Cardiac muscle cell (in vitro differentiated cells and primary cell): Measurements from ENCODE around the gene MRPL33. TPM values are rescaled to one million over a fixed set of nuclear protein-coding genes. Genes with fewer than 3 reads are reported as not detected.

Source experiments
- DNase-seq, 2 donors: peaks; one replicate each; pipeline versions ENCODE4 v3.0.0 to v3.0.0-alpha.2; 2010 to 2017; ENCODE audit warnings: low read depth in 1 of 2, low spot score in 1 of 2
- H3K27ac ChIP-seq: fragments of 200-600 bp; sonication (generic); 2 replicates; pipeline ENCODE4 v1.5.1; 2016
- H3K27me3 ChIP-seq: fragments of 200-600 bp; sonication (generic); 2 replicates; pipeline ENCODE4 v1.6.0; 2016; ENCODE audit warnings: control low read depth
- H3K36me3 ChIP-seq: fragments of 200-600 bp; sonication (generic); 2 replicates; pipeline ENCODE4 v1.5.1; 2016; ENCODE audit warnings: control low read depth
- H3K4me1 ChIP-seq: fragments of 200-600 bp; sonication (generic); 2 replicates; pipeline ENCODE4 v1.8.1; 2017; ENCODE audit warnings: low read depth, mild to moderate bottlenecking, mixed run types
- H3K4me3 ChIP-seq: fragments of 200-600 bp; sonication (generic); 2 replicates; pipeline ENCODE4 v1.5.1; 2016; ENCODE audit warnings: mild to moderate bottlenecking
- H3K9me3 ChIP-seq: fragments of 200-600 bp; sonication (generic); 2 replicates; pipeline ENCODE4 v1.5.1; 2017; ENCODE audit warnings: low read depth, mild to moderate bottlenecking, control low read depth
- polyA plus RNA-seq: library from polyadenylated mRNA; unstranded; fragments of >200 nt; fragmentation: Nextera tagmentation; extraction: Ambion mirVana; gene quantifications from 2 replicates; pipeline ENCODE4 v1.2.1, GENCODE V29; 2016
- total RNA-seq: library from RNA; depleted of rRNA; stranded (reverse); fragments of >200 nt; gene quantifications from 2 replicates; pipeline ENCODE4 v1.2.3, GENCODE V29; 2016
- TF ChIP-seq, protein P1 (sequence below): IDR thresholded peaks from 2 replicates; pipeline ENCODE4 v1.5.1; 2012; ENCODE audit warnings: low read depth, mild to moderate bottlenecking, low read length

Gene MRPL33
- total and polyA plus RNA-seq, 2 experiments from 2014 or later, result 46.6 to 271 TPM

GRCh38 chr2:27808418-27808817 lies 36.9 kb downstream of the MRPL33 start:
- Histone ChIP-seq H3K9me3 (no peaks in the 10 kb centered on the region), H3K27ac (no peak overlapping the region), H3K36me3 (no peaks in the 10 kb centered on the region), H3K27me3 (no peaks in the 10 kb centered on the region), H3K4me3 (no peak overlapping the region), H3K4me1 (no peaks in the 10 kb centered on the region)
- DNase-seq, result no peak
- TF ChIP-seq, protein P1, sequence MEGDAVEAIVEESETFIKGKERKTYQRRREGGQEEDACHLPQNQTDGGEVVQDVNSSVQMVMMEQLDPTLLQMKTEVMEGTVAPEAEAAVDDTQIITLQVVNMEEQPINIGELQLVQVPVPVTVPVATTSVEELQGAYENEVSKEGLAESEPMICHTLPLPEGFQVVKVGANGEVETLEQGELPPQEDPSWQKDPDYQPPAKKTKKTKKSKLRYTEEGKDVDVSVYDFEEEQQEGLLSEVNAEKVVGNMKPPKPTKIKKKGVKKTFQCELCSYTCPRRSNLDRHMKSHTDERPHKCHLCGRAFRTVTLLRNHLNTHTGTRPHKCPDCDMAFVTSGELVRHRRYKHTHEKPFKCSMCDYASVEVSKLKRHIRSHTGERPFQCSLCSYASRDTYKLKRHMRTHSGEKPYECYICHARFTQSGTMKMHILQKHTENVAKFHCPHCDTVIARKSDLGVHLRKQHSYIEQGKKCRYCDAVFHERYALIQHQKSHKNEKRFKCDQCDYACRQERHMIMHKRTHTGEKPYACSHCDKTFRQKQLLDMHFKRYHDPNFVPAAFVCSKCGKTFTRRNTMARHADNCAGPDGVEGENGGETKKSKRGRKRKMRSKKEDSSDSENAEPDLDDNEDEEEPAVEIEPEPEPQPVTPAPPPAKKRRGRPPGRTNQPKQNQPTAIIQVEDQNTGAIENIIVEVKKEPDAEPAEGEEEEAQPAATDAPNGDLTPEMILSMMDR, result no peak

DNA sequence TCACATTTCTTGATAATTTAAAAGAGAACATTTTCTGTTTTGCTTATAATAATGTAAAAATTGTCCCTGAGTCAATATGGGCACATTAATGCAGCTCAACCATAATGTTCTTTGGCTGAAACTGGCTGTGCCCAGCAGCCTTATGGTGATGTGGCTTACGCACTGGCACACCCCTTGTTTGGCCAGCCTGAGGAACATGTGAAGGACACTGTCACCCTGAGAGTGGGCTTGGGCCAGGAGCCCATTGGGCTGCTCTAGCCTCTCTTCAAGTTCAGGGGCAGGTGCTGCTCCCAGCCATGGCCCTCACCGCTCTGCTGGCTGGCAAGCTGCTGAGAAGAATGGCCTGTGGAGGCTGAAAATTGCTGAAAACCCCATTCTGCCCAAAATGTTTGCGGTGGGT lies 37.5 kb downstream of the MRPL33 start:
- Histone ChIP-seq H3K9me3 (no peaks in the 10 kb centered on the region), H3K27me3 (no peaks in the 10 kb centered on the region), H3K36me3 (no peaks in the 10 kb centered on the region), H3K27ac (no peak overlapping the region), H3K4me3 (no peak overlapping the region), H3K4me1 (no peaks in the 10 kb centered on the region)
- TF ChIP-seq, protein P1, result no peak
- no peak for DNase-seq

DNA sequence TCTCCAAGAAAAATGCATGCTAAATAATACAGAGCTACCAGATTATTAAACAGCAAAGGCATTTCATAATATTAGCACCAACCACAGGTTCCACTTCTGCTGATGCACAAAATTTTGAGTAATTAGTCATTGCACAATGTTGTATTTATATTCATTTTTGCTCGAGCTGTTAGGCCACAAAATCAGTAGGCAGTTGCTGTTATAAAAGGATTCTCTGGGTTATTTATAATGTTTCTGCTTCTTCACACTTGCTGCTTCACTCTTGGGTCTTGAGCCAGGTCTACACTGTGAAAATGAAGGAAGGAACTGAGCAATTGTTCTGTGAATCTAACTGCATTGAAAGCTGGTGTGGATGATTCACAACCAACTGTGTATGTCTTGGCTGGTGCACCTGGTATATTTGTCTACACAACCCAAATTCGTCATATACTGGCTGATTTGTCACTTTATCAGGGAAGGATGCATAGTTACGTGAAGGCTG lies 38.3 kb downstream of the MRPL33 start:
- Histone ChIP-seq H3K4me3 (no peak overlapping the region), H3K4me1 (no peaks in the 10 kb centered on the region), H3K9me3 (no peaks in the 10 kb centered on the region), H3K36me3 (no peaks in the 10 kb centered on the region), H3K27ac (no peak overlapping the region), H3K27me3 (no peaks in the 10 kb centered on the region)
- TF ChIP-seq, protein P1, result no peak
- peak in 1 of 2 donors; percentile 65 for DNase-seq

GRCh38 chr2:27810455-27810854 lies 38.9 kb downstream of the MRPL33 start:
- no peaks in the 10 kb centered on the region for H3K9me3 ChIP-seq
- no peak for DNase-seq
- no peak overlapping the region for H3K4me3 ChIP-seq
- H3K27me3 ChIP-seq, result no peaks in the 10 kb centered on the region
- no peaks in the 10 kb centered on the region for H3K4me1 ChIP-seq
- TF ChIP-seq, protein P1, result no peak
- no peaks in the 10 kb centered on the region for H3K36me3 ChIP-seq
- H3K27ac ChIP-seq, result no peak overlapping the region

DNA sequence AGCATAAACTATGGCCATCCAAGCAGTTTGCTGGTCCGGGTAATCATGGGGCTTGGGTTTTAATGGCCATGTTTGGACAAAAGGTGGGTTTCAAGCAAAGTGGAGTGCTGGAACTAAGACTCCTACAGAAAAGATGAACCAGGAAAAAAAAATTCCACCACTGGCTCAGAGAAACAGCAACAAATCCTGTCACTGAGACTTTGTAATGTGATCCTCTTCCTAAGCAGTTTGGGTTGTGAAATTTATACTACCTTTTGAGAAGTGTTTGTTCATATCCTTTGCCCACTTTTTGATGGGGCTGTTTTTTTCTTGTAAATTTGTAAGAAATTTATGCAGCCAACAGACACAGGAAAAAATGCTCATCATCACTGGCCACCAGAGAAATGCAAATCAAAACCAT lies 40.2 kb downstream of the MRPL33 start:
- Histone ChIP-seq H3K4me1 (no peaks in the 10 kb centered on the region), H3K27ac (no peak overlapping the region), H3K36me3 (no peaks in the 10 kb centered on the region), H3K4me3 (no peak overlapping the region), H3K9me3 (no peaks in the 10 kb centered on the region), H3K27me3 (no peaks in the 10 kb centered on the region)
- DNase-seq, result no peak
- TF ChIP-seq, protein P1, result no peak

DNA sequence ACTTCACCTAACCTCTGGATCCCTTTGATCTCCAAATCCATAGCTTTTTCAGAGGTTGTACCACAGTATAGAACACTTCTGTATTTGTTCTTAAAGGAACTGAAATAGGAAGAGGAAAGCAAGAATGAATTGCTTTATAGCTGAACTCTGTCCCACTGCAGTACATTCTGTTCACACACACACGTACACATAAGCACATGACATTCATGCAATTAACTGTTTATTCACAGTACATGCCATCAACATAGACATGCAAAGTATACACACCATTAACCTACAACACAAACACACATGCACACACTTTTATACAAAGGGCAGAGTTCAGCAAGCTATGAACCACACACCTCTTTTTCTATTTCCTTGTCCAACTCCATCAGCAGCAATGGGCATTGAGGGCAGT lies 43.2 kb downstream of the MRPL33 start:
- no peaks in the 10 kb centered on the region for H3K36me3 ChIP-seq
- no peaks in the 10 kb centered on the region for H3K27me3 ChIP-seq
- no peak overlapping the region for H3K4me3 ChIP-seq

More for the DNA sequence above, 43.2 kb downstream of the MRPL33 start:
- no peaks in the 10 kb centered on the region for H3K9me3 ChIP-seq
- no peaks in the 10 kb centered on the region for H3K4me1 ChIP-seq
- DNase-seq, result no peak
- TF ChIP-seq, protein P1, result no peak
- H3K27ac ChIP-seq, result no peak overlapping the region
